PFSK-1 (cell line): ENCODE measurements around the gene TNFRSF4.

Experiments
- POLR2AphosphoS5 ChIP-seq: IDR thresholded peaks from 2 replicates; pipeline ENCODE4 v1.6.1; 2012; ENCODE audit warnings: low read depth, mild to moderate bottlenecking, control low read depth, low read length, moderate library complexity
- SIN3A ChIP-seq: IDR thresholded peaks from 2 replicates; pipeline ENCODE4 v1.6.1; 2012; ENCODE audit warnings: mild to moderate bottlenecking, low read length, moderate library complexity, borderline replicate concordance; ENCODE audit not compliant: insufficient read depth
- TAF1 ChIP-seq: IDR thresholded peaks from 2 replicates; pipeline ENCODE4 v1.6.1; 2012; ENCODE audit warnings: low read length, control low read depth, borderline replicate concordance; ENCODE audit not compliant: insufficient read depth
- TF ChIP-seq, protein P1 (sequence below), 2 experiments: IDR thresholded peaks; 2 replicates each; pipeline versions ENCODE4 v1.6.1 to v1.8.0; 2011 to 2012; ENCODE audit warnings: low read depth in 2 of 2, low read length in 2 of 2, control low read depth in 1 of 2, inconsistent platforms in 1 of 2, mild to moderate bottlenecking in 1 of 2, moderate library complexity in 1 of 2; ENCODE audit not compliant: insufficient read depth in 1 of 2

GRCh38 chr1:1162597-1163537 is 51.1 kb downstream of the TNFRSF4 start:
- TF ChIP-seq TAF1 = no peak
- TF ChIP-seq POLR2AphosphoS5 = no peak
- no peak for TF ChIP-seq SIN3A
- TF ChIP-seq, protein P1, sequence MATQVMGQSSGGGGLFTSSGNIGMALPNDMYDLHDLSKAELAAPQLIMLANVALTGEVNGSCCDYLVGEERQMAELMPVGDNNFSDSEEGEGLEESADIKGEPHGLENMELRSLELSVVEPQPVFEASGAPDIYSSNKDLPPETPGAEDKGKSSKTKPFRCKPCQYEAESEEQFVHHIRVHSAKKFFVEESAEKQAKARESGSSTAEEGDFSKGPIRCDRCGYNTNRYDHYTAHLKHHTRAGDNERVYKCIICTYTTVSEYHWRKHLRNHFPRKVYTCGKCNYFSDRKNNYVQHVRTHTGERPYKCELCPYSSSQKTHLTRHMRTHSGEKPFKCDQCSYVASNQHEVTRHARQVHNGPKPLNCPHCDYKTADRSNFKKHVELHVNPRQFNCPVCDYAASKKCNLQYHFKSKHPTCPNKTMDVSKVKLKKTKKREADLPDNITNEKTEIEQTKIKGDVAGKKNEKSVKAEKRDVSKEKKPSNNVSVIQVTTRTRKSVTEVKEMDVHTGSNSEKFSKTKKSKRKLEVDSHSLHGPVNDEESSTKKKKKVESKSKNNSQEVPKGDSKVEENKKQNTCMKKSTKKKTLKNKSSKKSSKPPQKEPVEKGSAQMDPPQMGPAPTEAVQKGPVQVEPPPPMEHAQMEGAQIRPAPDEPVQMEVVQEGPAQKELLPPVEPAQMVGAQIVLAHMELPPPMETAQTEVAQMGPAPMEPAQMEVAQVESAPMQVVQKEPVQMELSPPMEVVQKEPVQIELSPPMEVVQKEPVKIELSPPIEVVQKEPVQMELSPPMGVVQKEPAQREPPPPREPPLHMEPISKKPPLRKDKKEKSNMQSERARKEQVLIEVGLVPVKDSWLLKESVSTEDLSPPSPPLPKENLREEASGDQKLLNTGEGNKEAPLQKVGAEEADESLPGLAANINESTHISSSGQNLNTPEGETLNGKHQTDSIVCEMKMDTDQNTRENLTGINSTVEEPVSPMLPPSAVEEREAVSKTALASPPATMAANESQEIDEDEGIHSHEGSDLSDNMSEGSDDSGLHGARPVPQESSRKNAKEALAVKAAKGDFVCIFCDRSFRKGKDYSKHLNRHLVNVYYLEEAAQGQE (IDR thresholded peaks at IDR 0.05; ENCODE audit: insufficient read depth in 1 of 2, low read depth in 2 of 2, low read length in 2 of 2) = no peak
